GM21423 (cell line): ENCODE results near the gene ARHGAP22.

Source experiments
- ATAC-seq: cut with Tn5 transposase; IDR thresholded peaks from one replicate; pipeline ENCODE4 v1.9.1; 2021; ENCODE audit warnings: mild to moderate bottlenecking, moderate library complexity; ENCODE audit not compliant: unreplicated experiment

ARHGAP22 gene

GRCh38 chr10:48482207-48482606 is 122.7 kb downstream of the ARHGAP22 start:
- no peak for ATAC-seq

DNA sequence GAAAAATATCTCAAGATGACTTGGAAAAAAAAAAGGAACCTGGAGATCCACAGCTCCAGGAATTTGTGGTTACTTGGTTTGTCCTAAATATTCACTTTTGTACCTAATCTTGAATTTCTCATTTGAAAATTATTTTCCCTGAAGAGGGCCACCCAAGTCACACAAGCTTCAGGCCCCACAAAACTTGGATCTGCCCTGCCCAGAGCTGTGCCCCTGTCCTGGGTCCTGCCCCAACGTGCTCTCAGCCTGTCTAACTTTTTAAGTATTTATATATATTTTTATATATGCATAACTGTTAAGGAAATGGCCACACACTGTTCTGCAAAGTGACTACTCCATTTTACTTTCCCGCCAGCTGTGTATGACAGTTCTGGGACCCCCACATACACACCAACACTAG is 123.5 kb downstream of the ARHGAP22 start:
- ATAC-seq, result no peak

GRCh38 chr10:48480397-48481374 is 124.2 kb downstream of the ARHGAP22 start:
- no peak for ATAC-seq

GRCh38 chr10:48478980-48479811 is 125.7 kb downstream of the ARHGAP22 start:
- no peak for ATAC-seq

DNA sequence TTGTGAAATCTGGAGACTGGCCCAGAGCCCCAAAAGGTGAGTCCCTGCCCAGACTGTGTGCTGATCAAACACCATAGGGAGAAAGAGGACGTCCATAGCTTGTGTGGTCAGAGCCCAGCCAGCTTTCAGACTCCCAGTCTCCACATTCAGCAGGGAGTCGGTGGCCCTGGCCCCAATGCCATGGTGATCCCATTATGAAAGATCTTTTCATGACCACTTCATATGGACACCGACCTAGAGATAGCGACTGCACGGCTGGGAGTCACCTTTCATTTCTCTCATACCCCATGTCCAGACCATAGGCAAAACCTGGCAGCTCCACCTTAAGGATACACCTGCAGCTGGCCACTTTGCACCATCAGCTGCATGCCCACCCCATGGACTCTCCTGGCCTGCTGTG is 126.4 kb downstream of the ARHGAP22 start:
- no peak for ATAC-seq

GRCh38 chr10:48477616-48478015 is 127.3 kb downstream of the ARHGAP22 start:
- no peak for ATAC-seq

DNA sequence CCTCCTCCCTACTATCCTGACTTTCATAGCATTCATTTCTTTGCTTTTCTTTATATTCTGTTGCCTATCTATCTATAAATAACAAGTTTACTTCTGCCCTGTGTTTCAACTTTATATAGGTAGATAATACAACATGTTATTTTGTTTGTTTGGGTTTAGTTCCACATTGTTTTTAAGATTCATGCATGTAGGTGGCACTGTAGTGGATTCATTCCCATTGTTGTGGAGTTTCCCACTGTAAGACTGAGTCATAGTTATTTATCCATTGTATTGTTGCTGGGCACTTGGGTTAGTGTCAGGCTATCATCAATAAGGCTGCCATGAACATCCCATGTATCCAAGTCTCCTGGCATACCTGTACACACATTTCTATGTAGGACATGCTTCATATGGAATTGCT is 127.7 kb downstream of the ARHGAP22 start:
- ATAC-seq, result no peak

- ATAC-seq, result no peak
Measured at GRCh38 chr10:48476279-48476982, 128.4 kb downstream of the ARHGAP22 start.

- no peak for ATAC-seq
Measured at GRCh38 chr10:48475943-48476278, 129.0 kb downstream of the ARHGAP22 start.

DNA sequence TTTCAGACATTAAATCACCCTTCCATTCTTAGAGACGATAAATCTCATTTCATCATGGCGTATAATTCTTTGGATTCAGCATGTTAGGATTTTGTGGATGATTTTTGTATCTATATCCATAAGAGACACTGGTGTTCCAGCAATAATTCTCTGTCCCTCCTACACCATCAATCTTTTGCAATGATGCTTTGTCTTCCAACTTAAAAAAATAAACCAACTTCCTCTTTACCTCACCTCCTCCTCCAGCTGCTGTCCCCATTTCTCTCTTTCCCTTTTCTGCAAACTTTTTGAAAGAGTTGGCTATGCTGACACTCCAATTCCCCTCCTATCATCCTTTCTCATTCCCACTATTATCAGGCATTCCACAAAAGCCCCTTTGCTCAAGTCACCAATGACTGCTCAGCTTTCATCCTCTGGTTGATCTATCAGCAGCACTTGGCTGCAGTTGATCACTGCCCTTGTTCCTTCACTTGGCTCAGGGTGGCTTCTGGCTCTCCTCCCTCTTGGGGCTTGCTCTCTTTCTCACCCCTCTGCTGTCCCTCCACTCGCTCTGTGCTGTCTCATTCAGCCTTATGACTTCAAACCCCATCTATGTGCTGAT is 130.0 kb downstream of the ARHGAP22 start:
- ATAC-seq, result no peak

- no peak for ATAC-seq
Measured at GRCh38 chr10:48473704-48474103, 131.2 kb downstream of the ARHGAP22 start.

- ATAC-seq, result no peak
Measured at GRCh38 chr10:48472501-48473069, 132.3 kb downstream of the ARHGAP22 start.

- ATAC-seq, result no peak
Measured at GRCh38 chr10:48470893-48471805, 133.7 kb downstream of the ARHGAP22 start.

DNA sequence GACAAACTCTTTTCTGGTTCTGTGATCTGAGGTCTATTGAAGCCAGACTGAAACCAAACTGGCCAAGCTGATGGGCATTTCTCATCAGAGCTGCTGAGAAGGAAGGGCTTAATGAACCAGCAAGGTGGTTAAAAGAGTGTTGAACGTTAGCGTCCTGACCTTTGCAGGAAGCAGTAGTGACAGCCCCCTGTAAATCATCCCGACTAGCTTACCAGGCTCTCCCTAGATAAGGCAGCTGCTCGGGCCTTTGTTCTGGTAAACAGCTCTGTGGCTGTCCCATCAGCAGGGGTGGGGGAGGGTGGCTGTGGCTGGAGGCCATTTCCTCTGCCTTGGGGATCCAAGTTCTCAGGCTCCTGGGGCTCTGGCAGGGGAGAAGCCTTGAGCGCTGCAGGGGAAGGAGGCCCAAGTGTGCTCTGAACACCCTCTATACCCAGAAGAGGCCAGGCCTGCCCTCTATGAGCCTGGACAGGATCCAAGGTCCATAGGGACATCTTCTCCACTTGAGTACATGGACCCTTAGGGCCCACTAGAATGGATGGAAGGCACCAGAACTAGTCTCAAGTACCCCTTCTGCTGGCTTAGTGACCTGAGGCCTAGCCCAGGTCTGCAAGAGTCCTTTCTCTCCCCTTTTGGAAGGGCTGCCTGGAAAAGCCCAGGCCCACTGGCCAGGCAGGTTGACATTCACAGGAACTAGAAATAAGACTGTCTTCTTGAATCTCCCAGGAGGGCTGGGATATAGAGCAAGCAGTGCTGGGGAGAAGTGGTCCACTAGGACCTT is 134.6 kb downstream of the ARHGAP22 start:
- no peak for ATAC-seq

DNA sequence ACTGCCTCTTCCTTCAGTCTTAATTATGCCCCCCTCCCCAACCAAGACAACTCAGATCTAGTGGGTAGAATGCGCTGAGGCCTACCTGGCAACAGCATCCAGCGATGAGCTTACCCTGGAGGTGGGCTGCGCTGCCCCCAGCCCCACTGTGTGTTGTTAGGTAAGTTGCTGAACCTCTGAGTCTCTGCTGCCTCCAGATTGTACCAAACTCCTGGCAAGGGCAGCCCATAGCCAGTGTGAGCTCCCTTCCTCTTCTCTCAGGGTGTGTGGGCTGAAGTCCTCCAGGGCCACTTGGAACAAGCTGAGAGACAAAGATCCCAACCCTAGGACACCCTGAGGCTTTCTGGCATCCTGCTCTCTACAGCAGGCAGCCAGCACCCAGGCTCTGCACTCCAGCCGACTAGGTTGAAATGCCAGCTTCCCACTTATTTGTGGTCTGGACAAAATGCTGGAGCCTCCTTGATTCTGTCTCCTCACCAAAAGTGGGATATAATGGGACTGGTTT is 135.3 kb downstream of the ARHGAP22 start:
- no peak for ATAC-seq

DNA sequence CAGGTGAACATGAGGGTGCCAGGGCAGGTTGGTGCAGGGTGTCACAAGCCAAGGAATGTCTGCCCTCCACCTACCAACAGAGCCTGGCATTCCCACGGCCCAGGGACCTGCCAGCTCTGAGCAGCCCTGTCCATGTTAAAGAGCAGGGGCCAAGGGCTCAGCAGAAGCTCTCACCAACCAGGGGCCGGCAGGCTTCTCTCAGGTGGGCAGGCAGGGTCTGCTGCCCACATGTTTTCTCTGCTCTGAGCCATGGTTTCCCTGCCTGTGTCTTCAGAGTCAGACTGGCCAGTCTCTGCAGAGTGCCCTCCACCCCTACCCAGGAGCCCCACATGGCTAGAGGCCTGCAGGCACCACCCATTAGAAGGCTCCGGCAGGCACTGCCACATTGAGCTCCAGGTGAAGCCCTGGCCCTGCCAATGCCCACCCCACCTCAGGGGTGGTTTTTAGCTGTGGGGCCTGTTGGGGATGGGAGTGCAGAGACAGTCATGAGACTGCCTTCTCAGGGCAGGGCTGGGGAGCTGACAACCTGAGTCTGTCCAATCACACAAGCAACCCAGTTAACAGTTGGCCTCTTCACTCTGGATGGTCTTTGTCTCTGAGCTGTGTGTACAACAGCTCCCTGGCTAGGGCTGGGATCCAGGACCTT is 135.9 kb downstream of the ARHGAP22 start:
- ATAC-seq, result no peak

GRCh38 chr10:48468130-48468790 is 136.6 kb downstream of the ARHGAP22 start:
- ATAC-seq, result no peak
